ENCODE results near the gene MAG.

MAG gene

GRCh38 chr19:35291916-35292315 is at the start of gene MAG:
TSS of gene MAG (plus strand) at chr19:35292161. CDS start at chr19:35295409, 3,248 bp downstream.
- no peak for DNase-seq

GRCh38 chr19:35246466-35247092 is 45.4 kb upstream of the MAG start:
- DNase-seq, result no peak

- DNase-seq, result peak; percentile 82 to 90
Measured at GRCh38 chr19:35247526-35248309, 44.2 kb upstream of the MAG start.

GRCh38 chr19:35248310-35249145 is 43.4 kb upstream of the MAG start, which contains the start of gene LSR:
TSS of gene LSR (plus strand) at chr19:35249002. CDS start at chr19:35249023, 21 bp downstream.
- peak; percentile 91 to 92 for DNase-seq

- DNase-seq, result no peak
Measured at GRCh38 chr19:35249146-35249847, 42.7 kb upstream of the MAG start.

GRCh38 chr19:35249848-35250711 is 41.9 kb upstream of the MAG start:
- DNase-seq, result no peak

- no peak for DNase-seq
Measured at GRCh38 chr19:35251456-35251855, 40.5 kb upstream of the MAG start.

GRCh38 chr19:35253316-35254286 is 38.4 kb upstream of the MAG start:
- peak in 1 of 2 experiments; percentile 33 for DNase-seq

- DNase-seq, result no peak
Measured at GRCh38 chr19:35254341-35255297, 37.3 kb upstream of the MAG start.

GRCh38 chr19:35256566-35256965 is 35.4 kb upstream of the MAG start:
- DNase-seq, result no peak

GRCh38 chr19:35257113-35257461 is 34.9 kb upstream of the MAG start:
- no peak for DNase-seq

- DNase-seq, result no peak
Measured at GRCh38 chr19:35260694-35261304, 31.2 kb upstream of the MAG start.

- DNase-seq, result no peak
Measured at GRCh38 chr19:35261356-35262100, 30.4 kb upstream of the MAG start.

GRCh38 chr19:35262101-35262761 is 29.7 kb upstream of the MAG start:
- DNase-seq, result no peak

GRCh38 chr19:35264268-35265125 is 27.5 kb upstream of the MAG start:
- no peak for DNase-seq

GRCh38 chr19:35265126-35265899 is 26.6 kb upstream of the MAG start:
- DNase-seq, result no peak

Data from NCI-H2081 (cell line).